H1 (cell line): Measurements from ENCODE around the gene GAS2L1. TPM values are rescaled to one million over a fixed set of nuclear protein-coding genes. Genes with fewer than 3 reads are reported as not detected.

Source experiments
- CTCF ChIA-PET: fragments of 300-600 bp; sonication (Branson Sonifier 250); formaldehyde crosslinking; loops from one replicate; lab custom pipeline; 2021; ENCODE audit not compliant: partially characterized antibody; lab: Charles Lee
- POLR2A ChIA-PET: fragments of 300-600 bp; sonication (Branson Sonifier 250); formaldehyde crosslinking; loops from one replicate; lab custom pipeline; 2021; ENCODE audit warnings: inconsistent platforms; ENCODE audit not compliant: partially characterized antibody; lab: Charles Lee
- DNase-seq, 2 experiments: peaks; one replicate each; pipeline versions ENCODE4 v3.0.0 to v3.0.0-alpha.2; 2010 to 2022; ENCODE audit warnings: low spot score in 2 of 2, low read depth in 1 of 2, mixed read lengths in 1 of 2
- FAIRE-seq: peaks from 2 replicates; lab custom pipeline; 2011; peaks lifted over from hg19 to GRCh38; lab: Jason Lieb, UNC
- H2AFZ ChIP-seq: 2 replicates; pipeline ENCODE4 v1.8.1; 2012; ENCODE audit warnings: low read length, inconsistent platforms
- H2AK5ac ChIP-seq: 2 replicates; pipeline ENCODE4 v1.6.1; 2013; ENCODE audit warnings: low read depth, low read length
- H2BK120ac ChIP-seq: replicated peaks from 2 replicates; pipeline ENCODE3; 2013; ENCODE audit warnings: low read depth, low read length, inconsistent platforms
- H2BK12ac ChIP-seq: 2 replicates; pipeline ENCODE4 v1.6.1; 2013; ENCODE audit warnings: low read depth, low read length
- H2BK15ac ChIP-seq: 2 replicates; pipeline ENCODE4 v1.6.1; 2013; ENCODE audit warnings: low read length
- H2BK20ac ChIP-seq: 2 replicates; pipeline ENCODE4 v1.6.1; 2013; ENCODE audit warnings: low read length
- H2BK5ac ChIP-seq: 2 replicates; pipeline ENCODE4 v1.6.1; 2013; ENCODE audit warnings: low read depth, low read length
- H3K14ac ChIP-seq: 2 replicates; pipeline ENCODE4 v1.6.1; 2013; ENCODE audit warnings: inconsistent platforms; ENCODE audit not compliant: insufficient read length
- H3K18ac ChIP-seq: 2 replicates; pipeline ENCODE4 v1.6.1; 2013; ENCODE audit warnings: low read length; ENCODE audit errors: extremely low read depth
- H3K23ac ChIP-seq: 2 replicates; pipeline ENCODE4 v1.6.1; 2013; ENCODE audit warnings: inconsistent platforms; ENCODE audit not compliant: insufficient read length
- H3K23me2 ChIP-seq: 2 replicates; pipeline ENCODE4 v1.6.1; 2013; ENCODE audit warnings: low read depth, low read length
- H3K27ac ChIP-seq: 2 replicates; pipeline ENCODE4 v1.6.1; 2011; ENCODE audit warnings: low read depth, low read length, inconsistent platforms
- H3K27me3 ChIP-seq, 4 experiments: replicated peaks in 1 of 4; 1 replicate in 1 of 4; 2 replicates in 3 of 4; pipeline versions ENCODE4 v1.6.1 to v1.8.1; 2011 to 2013; ENCODE audit warnings: low read length in 3 of 4, mild to moderate bottlenecking in 3 of 4, inconsistent platforms in 2 of 4, mixed read lengths in 2 of 4, moderate library complexity in 1 of 4; ENCODE audit not compliant: control insufficient read depth in 3 of 4, insufficient read depth in 3 of 4; ENCODE audit errors: extremely low read depth in 1 of 4
- H3K36me3 ChIP-seq, 4 experiments: 2 replicates each; pipeline versions ENCODE4 v1.6.1 to v1.8.1; 2011 to 2013; ENCODE audit warnings: mild to moderate bottlenecking in 4 of 4, low read length in 3 of 4, moderate library complexity in 2 of 4, control low read depth in 1 of 4, inconsistent platforms in 1 of 4; ENCODE audit not compliant: insufficient read depth in 4 of 4, control insufficient read depth in 2 of 4
- H3K4ac ChIP-seq: replicated peaks from 2 replicates; pipeline ENCODE3; 2013; ENCODE audit warnings: low read length, low read depth, mixed read lengths, inconsistent platforms; ENCODE audit not compliant: insufficient read length
- H3K4me1 ChIP-seq, 4 experiments: replicated peaks in 1 of 4; 1 replicate in 1 of 4; 2 replicates in 3 of 4; pipeline versions ENCODE4 v1.6.1 to v1.8.1; 2011 to 2013; ENCODE audit warnings: low read length in 3 of 4, inconsistent platforms in 2 of 4, mixed read lengths in 1 of 4; ENCODE audit not compliant: insufficient read depth in 4 of 4, control insufficient read depth in 3 of 4
- H3K4me2 ChIP-seq, 2 experiments: 2 replicates each; pipeline versions ENCODE4 v1.6.1 to v1.8.1; 2011 to 2013; ENCODE audit warnings: low read depth in 2 of 2, low read length in 2 of 2, control low read depth in 1 of 2, inconsistent platforms in 1 of 2, mild to moderate bottlenecking in 1 of 2; ENCODE audit not compliant: insufficient read depth in 1 of 2
- H3K4me3 ChIP-seq, 4 experiments: fragments of 200-600, 300-600 bp in 1 of 4; sonication (generic), shearing (Covaris generic), sonication (Bioruptor Twin) in 1 of 4; 2 replicates each; pipeline versions ENCODE4 v1.5.1 to v1.8.1; 2011 to 2016; ENCODE audit warnings: low read length in 4 of 4, low read depth in 3 of 4, control low read depth in 2 of 4, inconsistent platforms in 2 of 4, mild to moderate bottlenecking in 2 of 4, mixed read lengths in 1 of 4, moderate library complexity in 1 of 4; ENCODE audit not compliant: insufficient read depth in 2 of 4; ENCODE audit errors: extremely low read depth in 1 of 4
- H3K56ac ChIP-seq: replicated peaks from 2 replicates; pipeline ENCODE3; 2013; ENCODE audit warnings: low read depth, mild to moderate bottlenecking, mixed read lengths, low read length, inconsistent platforms; ENCODE audit not compliant: insufficient read length
- H3K79me1 ChIP-seq: 2 replicates; pipeline ENCODE4 v1.6.1; 2013; ENCODE audit warnings: low read depth, low read length, control low read depth
- H3K79me2 ChIP-seq, 2 experiments: 2 replicates each; pipeline versions ENCODE4 v1.6.1 to v1.8.1; 2012 to 2013; ENCODE audit warnings: low read length in 2 of 2, mild to moderate bottlenecking in 2 of 2, inconsistent platforms in 1 of 2; ENCODE audit not compliant: insufficient read depth in 2 of 2, control insufficient read depth in 1 of 2
- H3K9ac ChIP-seq, 4 experiments: replicated peaks in 1 of 4; 1 replicate in 1 of 4; 2 replicates in 3 of 4; pipeline versions ENCODE4 v1.6.1 to v1.8.1; 2011 to 2013; ENCODE audit warnings: low read depth in 3 of 4, low read length in 3 of 4, control low read depth in 2 of 4, mild to moderate bottlenecking in 2 of 4, moderate library complexity in 2 of 4, inconsistent platforms in 1 of 4; ENCODE audit errors: extremely low read depth in 1 of 4
- H3K9me3 ChIP-seq, 2 experiments: 2 replicates each; pipeline versions ENCODE4 v1.6.1 to v1.8.1; 2012 to 2013; ENCODE audit warnings: mild to moderate bottlenecking in 2 of 2, moderate library complexity in 2 of 2, control low read depth in 1 of 2, inconsistent platforms in 1 of 2, low read depth in 1 of 2, low read length in 1 of 2, mixed read lengths in 1 of 2; ENCODE audit not compliant: insufficient read depth in 2 of 2
- H4K20me1 ChIP-seq, 2 experiments: replicated peaks in 1 of 2; 2 replicates each; pipeline versions ENCODE3 to v1.8.1; 2011 to 2013; ENCODE audit warnings: inconsistent platforms in 2 of 2, low read length in 2 of 2, mild to moderate bottlenecking in 1 of 2; ENCODE audit not compliant: insufficient read depth in 2 of 2, control insufficient read depth in 1 of 2
- H4K5ac ChIP-seq: 2 replicates; pipeline ENCODE4 v1.6.1; 2013; ENCODE audit warnings: low read length, low read depth, mixed read lengths, inconsistent platforms; ENCODE audit not compliant: insufficient read length
- H4K8ac ChIP-seq: 2 replicates; pipeline ENCODE4 v1.8.0; 2013; ENCODE audit warnings: mild to moderate bottlenecking, moderate library complexity, low read length, inconsistent platforms; ENCODE audit not compliant: insufficient read depth; ENCODE audit errors: extremely low read depth
- H4K91ac ChIP-seq: replicated peaks from 2 replicates; pipeline ENCODE3; 2013; ENCODE audit warnings: low read length, mixed read lengths, inconsistent platforms; ENCODE audit not compliant: insufficient read length
- ASH2L ChIP-seq: fragments of 200-600, 300-600 bp; sonication (generic); IDR thresholded peaks from one replicate; pipeline ENCODE4 v1.7.1; 2017; ENCODE audit warnings: low read length
- E2F6 ChIP-seq: IDR thresholded peaks from 2 replicates; pipeline ENCODE4 v1.6.1; 2012; ENCODE audit warnings: inconsistent platforms
- HDAC2 ChIP-seq, 2 experiments: fragments of 300-600 bp in 1 of 2; sonication (generic) in 1 of 2; IDR thresholded peaks; 2 replicates each; pipeline ENCODE4 v1.6.1; 2011 to 2012; ENCODE audit warnings: low read depth in 2 of 2, low read length in 2 of 2, mild to moderate bottlenecking in 2 of 2, moderate library complexity in 2 of 2, borderline replicate concordance in 1 of 2, inconsistent platforms in 1 of 2
- HDAC6 ChIP-seq: IDR thresholded peaks from one replicate; pipeline ENCODE4 v1.7.1; 2012; ENCODE audit warnings: low read depth, mild to moderate bottlenecking, inconsistent platforms, low read length, moderate library complexity
- JUN ChIP-seq: IDR thresholded peaks from 2 replicates; pipeline ENCODE4 v1.6.1; 2011; ENCODE audit warnings: low read depth, mild to moderate bottlenecking, improper control_type of control experiment, low read length
- JUND ChIP-seq: IDR thresholded peaks from 2 replicates; pipeline ENCODE4 v1.6.1; 2011; ENCODE audit warnings: mild to moderate bottlenecking, improper control_type of control experiment, low read length
- KDM4A ChIP-seq: IDR thresholded peaks from one replicate; pipeline ENCODE4 v1.7.1; 2012; ENCODE audit warnings: low read depth, mild to moderate bottlenecking, moderate library complexity, low read length, inconsistent platforms; ENCODE audit not compliant: severe bottlenecking
- KDM5A ChIP-seq: fragments of 200-600 bp; IDR thresholded peaks from 2 replicates; pipeline ENCODE4 v1.7.1; 2012; ENCODE audit warnings: mild to moderate bottlenecking, low read length, inconsistent platforms, mixed read lengths
- NRF1 ChIP-seq: IDR thresholded peaks from 2 replicates; pipeline ENCODE4 v1.6.1; 2011; ENCODE audit warnings: mild to moderate bottlenecking, low read depth, low read length, improper control_type of control experiment
- POLR2AphosphoS5 ChIP-seq: IDR thresholded peaks from 2 replicates; pipeline ENCODE4 v1.6.1; 2011; ENCODE audit warnings: low read depth, low read length
- POU5F1 ChIP-seq: IDR thresholded peaks from 2 replicates; pipeline ENCODE4 v1.6.1; 2011; ENCODE audit warnings: low read depth, mild to moderate bottlenecking, low read length, moderate library complexity
- SIRT6 ChIP-seq: IDR thresholded peaks from one replicate; pipeline ENCODE4 v1.7.1; 2012; ENCODE audit warnings: low read length, inconsistent platforms
- SP2 ChIP-seq: IDR thresholded peaks from 2 replicates; pipeline ENCODE4 v1.6.1; 2012; ENCODE audit warnings: mild to moderate bottlenecking, low read length, inconsistent platforms
- SUZ12 ChIP-seq: fragments of 200-600 bp; sonication (generic); IDR thresholded peaks from 2 replicates; pipeline ENCODE4 v1.6.1; 2012; ENCODE audit warnings: mild to moderate bottlenecking, inconsistent platforms, low read length, moderate library complexity, mixed read lengths
- TAF7 ChIP-seq: optimal IDR thresholded peaks from 2 replicates; pipeline ENCODE3; 2011; ENCODE audit warnings: low read depth, mild to moderate bottlenecking, inconsistent platforms, low read length, moderate library complexity, borderline replicate concordance
- WGBS, 2 experiments: shearing (Covaris generic) in 1 of 2; methylation state at CpG; one replicate each; pipeline versions ENCODE4 v1.1.6 to v1.1.7; 2013 to 2015; ENCODE audit warnings: low lambda C conversion rate in 2 of 2, mixed read lengths in 2 of 2, inconsistent platforms in 1 of 2, low coverage in 1 of 2, missing lambda C conversion rate in 1 of 2; ENCODE audit not compliant: insufficient replicate concordance in 2 of 2, insufficient coverage in 1 of 2, insufficient read length in 1 of 2; ENCODE audit errors: extremely low coverage in 1 of 2, missing lambda C conversion rate in 1 of 2; 5-methylcytosine and 5-hydroxymethylcytosine counted together
- polyA plus RNA-seq, 7 experiments: library from polyadenylated mRNA; depleted of rRNA in 3 of 7; stranded (reverse) in 5 of 7; unstranded in 2 of 7; fragments of >200 nt in 5 of 7; fragments of 200-250 nt in 2 of 7; gene quantifications; 1 replicate in 5 of 7; 2 replicates in 1 of 7; 4 replicates in 1 of 7; pipeline versions ENCODE4 v1.2.1 to v1.2.3, GENCODE V29; 2011 to 2013; ENCODE audit warnings: missing spikeins in 2 of 7, mixed read lengths in 2 of 7
- total RNA-seq: library from RNA; stranded (reverse); fragmentation: NEBNext Ultra II Directional; extraction: Animal tissue kit (Norgen Biotek cat#: 25700); gene quantifications from 2 replicates; pipeline ENCODE4 v1.2.1, GENCODE V29; 2021

GAS2L1 gene
- total and polyA plus RNA-seq, 2 of the 8 experiments (the other 6 are each of a cell fraction or from before 2014, with no cell fraction given): 3.6 to 10.1 TPM

DNA sequence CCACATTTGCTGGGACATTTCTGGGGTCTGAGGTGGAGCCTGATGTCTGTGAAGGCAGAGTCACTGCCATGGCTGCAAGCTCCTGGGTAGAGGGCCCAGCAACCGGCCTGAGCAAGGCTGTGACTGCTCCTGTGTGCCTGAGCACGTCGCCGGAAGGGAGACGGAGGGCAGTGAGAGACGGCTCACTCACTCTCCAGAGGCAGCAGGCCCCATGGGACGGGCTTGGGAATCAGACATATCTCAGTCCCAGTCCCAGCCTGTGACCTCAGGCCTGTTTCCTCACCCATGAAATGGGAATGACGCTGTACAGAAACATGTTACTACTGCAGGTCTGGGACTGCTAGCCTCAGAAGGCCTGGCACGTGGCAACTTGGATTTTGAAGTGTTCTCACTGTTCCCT is 45.4 kb downstream of the GAS2L1 start:
- H3K4me2 ChIP-seq: no peak overlapping the region
- H2BK120ac ChIP-seq: no peak overlapping the region
- H3K23me2 ChIP-seq: no peaks in the 10 kb centered on the region
- no peak overlapping the region for H4K8ac ChIP-seq
- FAIRE-seq (no peak), DNase-seq (no peak)
- H3K4me1 ChIP-seq: no peaks in the 10 kb centered on the region
- H3K79me2 ChIP-seq: no peaks in the 10 kb centered on the region
- H2BK20ac ChIP-seq: no peak overlapping the region
- CTCF ChIA-PET: interaction anchor here (1.5 kb wide), 1 partner anchor 10 kb away, joined by 3 read pairs; no protein-coding TSS in a partner anchor
- H3K36me3 ChIP-seq: peaks cover 23 to 50% (median 38%) of the 10 kb centered on the region in 4 experiments
- H2BK5ac ChIP-seq: no peak overlapping the region
- no peak overlapping the region for H3K23ac ChIP-seq
- H3K18ac ChIP-seq: no peak overlapping the region
- H3K27me3 ChIP-seq: no peaks in the 10 kb centered on the region
- no peak overlapping the region for H3K4me3 ChIP-seq
- H3K79me1 ChIP-seq: no peaks in the 10 kb centered on the region
- no peak overlapping the region for H3K14ac ChIP-seq
- H4K20me1 ChIP-seq: peaks cover 3 to 9% of the 10 kb centered on the region in 2 experiments
- 96% methylated on average over 9 of the region's 9 CpGs; no CpG with 5 or more reads in 1 of the 2 experiments for WGBS, 2 experiments
- no peak overlapping the region for H2AFZ ChIP-seq
- H2AK5ac ChIP-seq: no peak overlapping the region
- H3K9ac ChIP-seq: no peak overlapping the region
- POLR2A ChIA-PET: interaction anchor here (1.4 kb wide), 1 partner anchor 91 kb away, joined by 3 read pairs; no protein-coding TSS in a partner anchor
- H3K9me3 ChIP-seq: no peaks in the 10 kb centered on the region
- no peak overlapping the region for H2BK12ac ChIP-seq
- H3K4ac ChIP-seq: no peak overlapping the region
- H3K27ac ChIP-seq: no peak overlapping the region
- H4K5ac ChIP-seq: no peak overlapping the region
- no peak overlapping the region for H3K56ac ChIP-seq
- no peak overlapping the region for H2BK15ac ChIP-seq
- no peak overlapping the region for H4K91ac ChIP-seq
- TF ChIP-seq HDAC6 (no peak), ASH2L (no peak), KDM4A (no peak), SP2 (no peak), JUND (no peak), SIRT6 (no peak), TAF7 (no peak), KDM5A (no peak), POU5F1 (no peak), HDAC2 (IDR thresholded peaks at IDR 0.05; ENCODE audit: borderline replicate concordance in 1 of 2, low read depth in 2 of 2, low read length in 2 of 2) (no peak), E2F6 (no peak), POLR2AphosphoS5 (no peak), NRF1 (no peak), SUZ12 (no peak), JUN (no peak)
